Measurements from ENCODE around the gene PHF20. TPM values are rescaled to one million over a fixed set of nuclear protein-coding genes. Genes with fewer than 3 reads are reported as not detected.

PHF20 gene
- total and polyA plus RNA-seq, 2 donors (not counting 3 experiments of a cell fraction or from before 2014, with no cell fraction given), result 25.0 to 45.8 TPM

- Histone ChIP-seq H2AFZ (ENCODE audit: low read depth, low read length) (no peak overlapping the region), H4K20me1 (replicated peaks; ENCODE audit: control insufficient read depth, extremely low read depth, insufficient read depth, low read length) (peaks cover 2% of the 10 kb centered on the region), H3K36me3 (ENCODE audit: control insufficient read depth in 2 of 2, extremely low read depth in 1 of 2, insufficient read depth in 2 of 2, low read length in 2 of 2) (peaks cover 1 to 8% of the 10 kb centered on the region in 2 experiments), H3K9ac (replicated peaks; ENCODE audit: extremely low read depth, insufficient read depth, low read length) (no peak overlapping the region), H3K4me2 (ENCODE audit: insufficient read depth, low read length) (no peak overlapping the region), H3K27me3 (ENCODE audit: control insufficient read depth in 2 of 2, insufficient read depth in 2 of 2, low read length in 2 of 2) (no peaks in the 10 kb centered on the region), H3K9me3 (replicated peaks; ENCODE audit: control insufficient read depth, insufficient read depth, low read length) (no peaks in the 10 kb centered on the region), H3K4me3 (replicated peaks in 1 of 3; ENCODE audit: insufficient read depth in 1 of 3, low read depth in 1 of 3, low read length in 3 of 3) (no peak overlapping the region), H3K27ac (ENCODE audit: insufficient read depth, low read depth, low read length) (no peak overlapping the region), H3K9me1 (replicated peaks; ENCODE audit: control insufficient read depth, extremely low read depth, insufficient read depth, low read length) (no peaks in the 10 kb centered on the region), H3K79me2 (ENCODE audit: control insufficient read depth, insufficient read depth, low read length) (peaks cover 21% of the 10 kb centered on the region), H3K4me1 (ENCODE audit: control insufficient read depth, extremely low read depth, insufficient read depth, low read length) (no peaks in the 10 kb centered on the region)
- dilution Hi-C loops (cut with MboI; ENCODE audit: extremely low pct_ligation_motif_present, low sequenced_read_pairs), result no loop called here
- no peak for DNase-seq (ENCODE audit: low read depth, low spot score)
- TF ChIP-seq MYC (IDR thresholded peaks at IDR 0.05; ENCODE audit: low read depth, low read length) (no peak), JUN (IDR thresholded peaks at IDR 0.05; ENCODE audit: borderline replicate concordance, insufficient read depth, insufficient read length, low read depth) (no peak), MAX (IDR thresholded peaks at IDR 0.05; ENCODE audit: insufficient read depth, insufficient read length) (no peak), POLR2A (IDR thresholded peaks at IDR 0.05; ENCODE audit: low read depth, low read length) (no peak), FOS (IDR thresholded peaks at IDR 0.05; ENCODE audit: borderline replicate concordance, insufficient read depth, low read length) (no peak)
- intact Hi-C loops (cut with micrococcal nuclease), result no loop called here
- POLR2A ChIA-PET, result interaction anchor here (0.6 kb wide), 1 partner anchor 69 kb away, joined by 4 read pairs; no protein-coding TSS in a partner anchor
- FAIRE-seq, result no peak
- CTCF ChIA-PET, result interaction anchor here (1.1 to 1.8 kb wide), 4 partner anchors 13 to 52 kb away, joined by 3 to 5 read pairs (median 4); no protein-coding TSS in a partner anchor
- BruUV-seq (replicated peaks), result no TSS peak
These were observed 24.8 kb downstream of the PHF20 start for GRCh38 chr20:35796571-35796970.

GRCh38 chr20:35801865-35802264 lies 30.1 kb downstream of the PHF20 start:
- Histone ChIP-seq H3K27ac (ENCODE audit: insufficient read depth, low read depth, low read length) (no peak overlapping the region), H3K27me3 (ENCODE audit: control insufficient read depth in 2 of 2, insufficient read depth in 2 of 2, low read length in 2 of 2) (no peaks in the 10 kb centered on the region), H3K9me3 (replicated peaks; ENCODE audit: control insufficient read depth, insufficient read depth, low read length) (no peaks in the 10 kb centered on the region), H3K4me2 (ENCODE audit: insufficient read depth, low read length) (no peak overlapping the region), H3K4me1 (ENCODE audit: control insufficient read depth, extremely low read depth, insufficient read depth, low read length) (no peaks in the 10 kb centered on the region), H3K4me3 (replicated peaks in 1 of 3; ENCODE audit: insufficient read depth in 1 of 3, low read depth in 1 of 3, low read length in 3 of 3) (no peak overlapping the region), H2AFZ (ENCODE audit: low read depth, low read length) (no peak overlapping the region), H3K79me2 (ENCODE audit: control insufficient read depth, insufficient read depth, low read length) (peaks cover 13% of the 10 kb centered on the region), H4K20me1 (replicated peaks; ENCODE audit: control insufficient read depth, extremely low read depth, insufficient read depth, low read length) (no peaks in the 10 kb centered on the region), H3K9me1 (replicated peaks; ENCODE audit: control insufficient read depth, extremely low read depth, insufficient read depth, low read length) (peaks cover 2% of the 10 kb centered on the region), H3K36me3 (ENCODE audit: control insufficient read depth in 2 of 2, extremely low read depth in 1 of 2, insufficient read depth in 2 of 2, low read length in 2 of 2) (peaks cover 3 to 10% of the 10 kb centered on the region in 2 experiments), H3K9ac (replicated peaks; ENCODE audit: extremely low read depth, insufficient read depth, low read length) (no peak overlapping the region)
- DNase-seq (ENCODE audit: low read depth, low spot score) (no peak), FAIRE-seq (no peak)
- dilution Hi-C loops (cut with MboI; ENCODE audit: extremely low pct_ligation_motif_present, low sequenced_read_pairs), result no loop called here
- intact Hi-C loops (cut with micrococcal nuclease), result no loop called here
- POLR2A ChIA-PET, result no interaction called here
- CTCF ChIA-PET, result interaction anchor here (0.9 kb wide), 1 partner anchor 47 kb away, joined by 3 read pairs; no protein-coding TSS in a partner anchor
- BruUV-seq (replicated peaks), result no TSS peak
- TF ChIP-seq POLR2AphosphoS5 (IDR thresholded peaks at IDR 0.05; ENCODE audit: insufficient read depth, low read depth, low read length) (no peak), POLR2A (IDR thresholded peaks at IDR 0.05; ENCODE audit: low read depth, low read length) (no peak), CTCF (IDR thresholded peaks at IDR 0.05; ENCODE audit: extremely low read depth in 1 of 2, insufficient read depth in 1 of 2, low read depth in 1 of 2, low read length in 2 of 2) (no peak)
